KMS-11 (cell line): ENCODE data around the gene IRF4.
A peak's percentile ranks its signal among the peaks of the same experiment; 100 is the strongest.

ENCODE experiments used
- H2AFZ ChIP-seq: fragments of 200-600 bp; sonication (generic); 2 replicates; pipeline ENCODE4 v1.6.1; 2016; ENCODE audit warnings: antibody characterized with exemption, mixed run types, low read depth
- H3K27ac ChIP-seq: fragments of 200-600 bp; sonication (generic); 2 replicates; pipeline ENCODE4 v1.6.1; 2016; ENCODE audit warnings: mild to moderate bottlenecking, mixed run types
- H3K27me3 ChIP-seq: fragments of 200-600 bp; sonication (generic); 2 replicates; pipeline ENCODE4 v1.6.1; 2017; ENCODE audit warnings: mild to moderate bottlenecking, low read depth, mixed run types, moderate library complexity; ENCODE audit not compliant: insufficient read depth
- H3K36me3 ChIP-seq: fragments of 200-600 bp; sonication (generic); 2 replicates; pipeline ENCODE4 v1.6.1; 2017; ENCODE audit warnings: mild to moderate bottlenecking, mixed run types; ENCODE audit not compliant: insufficient read depth
- H3K4me1 ChIP-seq: fragments of 200-600 bp; sonication (generic); 2 replicates; pipeline ENCODE4 v1.6.1; 2016; ENCODE audit warnings: mild to moderate bottlenecking, low read depth, mixed run types; ENCODE audit not compliant: poor library complexity, severe bottlenecking
- H3K4me2 ChIP-seq: fragments of 200-600 bp; sonication (generic); 2 replicates; pipeline ENCODE4 v1.7.0; 2016; ENCODE audit warnings: mild to moderate bottlenecking, mixed run types
- H3K4me3 ChIP-seq: fragments of 200-600 bp; sonication (generic); IDR thresholded peaks from 2 replicates; pipeline ENCODE4 v1.6.1; 2017; ENCODE audit warnings: low read depth, low read length, mixed read lengths; ENCODE audit not compliant: insufficient read depth
- H3K79me2 ChIP-seq: fragments of 200-600 bp; sonication (generic); 2 replicates; pipeline ENCODE4 v1.6.1; 2016; ENCODE audit warnings: low read depth, mixed run types; ENCODE audit not compliant: insufficient read depth
- H3K9ac ChIP-seq: fragments of 200-600 bp; sonication (generic); 2 replicates; pipeline ENCODE4 v1.6.1; 2016; ENCODE audit warnings: mild to moderate bottlenecking, mixed run types
- H4K20me1 ChIP-seq: fragments of 200-600 bp; sonication (generic); 2 replicates; pipeline ENCODE4 v1.6.1; 2016; ENCODE audit warnings: mild to moderate bottlenecking, mixed run types; ENCODE audit not compliant: insufficient read depth
- TF ChIP-seq, protein P1 (sequence below): fragments of 200-600 bp; sonication (generic); conservative IDR thresholded peaks from 2 replicates; pipeline ENCODE4 v1.6.1; 2017; ENCODE audit warnings: low read depth, mild to moderate bottlenecking, antibody characterized with exemption, low read length, moderate library complexity, mixed read lengths

The IRF4 gene

GRCh38 chr6:394641-395289 is 3.2 kb downstream of the IRF4 start:
- Histone ChIP-seq H4K20me1 (peaks cover 61% of the 10 kb centered on the region), H3K4me2 (peak overlapping the region; percentile 98), H3K9ac (peak overlapping the region; percentile 98), H3K27ac (peak overlapping the region; percentile 88), H3K79me2 (peaks cover 92% of the 10 kb centered on the region), H3K27me3 (no peaks in the 10 kb centered on the region), H3K4me3 (no peak overlapping the region), H3K36me3 (peaks cover 49% of the 10 kb centered on the region), H3K4me1 (peaks cover 67% of the 10 kb centered on the region), H2AFZ (no peak overlapping the region)
- TF ChIP-seq, protein P1, sequence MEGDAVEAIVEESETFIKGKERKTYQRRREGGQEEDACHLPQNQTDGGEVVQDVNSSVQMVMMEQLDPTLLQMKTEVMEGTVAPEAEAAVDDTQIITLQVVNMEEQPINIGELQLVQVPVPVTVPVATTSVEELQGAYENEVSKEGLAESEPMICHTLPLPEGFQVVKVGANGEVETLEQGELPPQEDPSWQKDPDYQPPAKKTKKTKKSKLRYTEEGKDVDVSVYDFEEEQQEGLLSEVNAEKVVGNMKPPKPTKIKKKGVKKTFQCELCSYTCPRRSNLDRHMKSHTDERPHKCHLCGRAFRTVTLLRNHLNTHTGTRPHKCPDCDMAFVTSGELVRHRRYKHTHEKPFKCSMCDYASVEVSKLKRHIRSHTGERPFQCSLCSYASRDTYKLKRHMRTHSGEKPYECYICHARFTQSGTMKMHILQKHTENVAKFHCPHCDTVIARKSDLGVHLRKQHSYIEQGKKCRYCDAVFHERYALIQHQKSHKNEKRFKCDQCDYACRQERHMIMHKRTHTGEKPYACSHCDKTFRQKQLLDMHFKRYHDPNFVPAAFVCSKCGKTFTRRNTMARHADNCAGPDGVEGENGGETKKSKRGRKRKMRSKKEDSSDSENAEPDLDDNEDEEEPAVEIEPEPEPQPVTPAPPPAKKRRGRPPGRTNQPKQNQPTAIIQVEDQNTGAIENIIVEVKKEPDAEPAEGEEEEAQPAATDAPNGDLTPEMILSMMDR, result no peak

- peaks cover 92% of the 10 kb centered on the region for H3K79me2 ChIP-seq
- H3K4me2 ChIP-seq, result peak overlapping the region; percentile 98
- peak overlapping the region; percentile 98 for H3K9ac ChIP-seq
- H3K4me1 ChIP-seq, result peaks cover 67% of the 10 kb centered on the region
- no peak overlapping the region for H3K4me3 ChIP-seq
- H3K27me3 ChIP-seq, result peaks cover under 1% of the 10 kb centered on the region; the same call in 1 of the 2 replicates
- no peak overlapping the region for H2AFZ ChIP-seq
- peak overlapping the region; percentile 88 for H3K27ac ChIP-seq
- H4K20me1 ChIP-seq, result peaks cover 68% of the 10 kb centered on the region
- H3K36me3 ChIP-seq, result peaks cover 50% of the 10 kb centered on the region
- TF ChIP-seq, protein P1, result no peak
Measured at GRCh38 chr6:395432-396125, 4.0 kb downstream of the IRF4 start.

DNA sequence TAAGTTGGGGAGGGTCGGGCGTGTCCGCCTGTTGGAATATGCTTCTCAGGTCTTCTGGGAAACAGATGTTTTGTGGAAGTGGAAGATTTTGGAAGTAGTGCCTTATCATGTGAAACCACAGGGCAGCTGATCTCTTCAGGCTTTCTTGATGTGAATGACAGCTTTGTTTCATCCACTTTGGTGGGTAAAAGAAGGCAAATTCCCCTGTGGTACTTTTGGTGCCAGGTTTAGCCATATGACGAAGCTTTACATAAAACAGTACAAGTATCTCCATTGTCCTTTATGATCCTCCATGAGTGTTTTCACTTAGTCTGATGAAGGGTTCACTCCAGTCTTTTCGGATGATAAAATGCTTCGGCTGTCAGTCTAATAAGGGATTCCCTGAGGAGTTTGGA is 4.6 kb downstream of the IRF4 start:
- H4K20me1 ChIP-seq, result peaks cover 74% of the 10 kb centered on the region
- peaks cover 3% of the 10 kb centered on the region; the same call in 1 of the 2 replicates for H3K27me3 ChIP-seq
- no peak overlapping the region for H3K4me3 ChIP-seq
- H2AFZ ChIP-seq, result no peak overlapping the region
- H3K79me2 ChIP-seq, result peaks cover 96% of the 10 kb centered on the region
- H3K9ac ChIP-seq, result peak overlapping the region; percentile 98
- H3K36me3 ChIP-seq, result peaks cover 56% of the 10 kb centered on the region
- H3K4me1 ChIP-seq, result peaks cover 69% of the 10 kb centered on the region
- TF ChIP-seq, protein P1, result no peak
- H3K27ac ChIP-seq, result peak overlapping the region; percentile 88
- H3K4me2 ChIP-seq, result peak overlapping the region; percentile 98

- TF ChIP-seq, protein P1, result no peak
- Histone ChIP-seq H4K20me1 (peaks cover 79% of the 10 kb centered on the region), H3K36me3 (peaks cover 61% of the 10 kb centered on the region), H3K4me3 (no peak overlapping the region), H3K27me3 (peaks cover 3% of the 10 kb centered on the region; the same call in 1 of the 2 replicates), H3K4me1 (peaks cover 79% of the 10 kb centered on the region), H2AFZ (no peak overlapping the region), H3K9ac (peak overlapping the region; percentile 98; the same call in 1 of the 2 replicates), H3K4me2 (peak overlapping the region; percentile 82), H3K79me2 (peaks cover 100% of the 10 kb centered on the region), H3K27ac (peak overlapping the region; percentile 88)
Measured at GRCh38 chr6:397056-397455, 5.5 kb downstream of the IRF4 start.
